GM12878 (cell line): Measurements from ENCODE around the gene BCKDHA. TPM values are rescaled to one million over a fixed set of nuclear protein-coding genes. Genes with fewer than 3 reads are reported as not detected.

Experiments
- ATAC-seq: fragments of 200-7000 bp; cut with Tn5 transposase; 3 replicates; pipeline ENCODE4 v1.9.1; 2020; ENCODE audit warnings: mild to moderate bottlenecking, moderate library complexity
- BruUV-seq: library from RNA; stranded (reverse); fragments of 400-500 nt; replicated peaks from 2 replicates; lab custom pipeline; 2021; lab: Mats Ljungman, UMichigan
- CTCF ChIA-PET: fragments of 300-600 bp; sonication (Branson Sonifier 250); formaldehyde crosslinking; extraction: SDS; loops from one replicate; lab custom pipeline; 2021; ENCODE audit warnings: inconsistent platforms; lab: Yijun Ruan, JAX
- POLR2A ChIA-PET: fragments of 350-600 bp; formaldehyde crosslinking; extraction: SDS; loops from one replicate; lab custom pipeline; 2021; ENCODE audit warnings: inconsistent platforms; lab: Charles Lee
- RAD21 ChIA-PET: fragments of 300-600 bp; sonication (Branson Sonifier 250); formaldehyde crosslinking; loops from one replicate; lab custom pipeline; 2023; ENCODE audit warnings: antibody characterized with exemption; ENCODE audit not compliant: unreplicated experiment; lab: Charles Lee
- SMC1A ChIA-PET: fragments of 300-600 bp; sonication (Branson Sonifier 250); formaldehyde crosslinking; loops from one replicate; lab custom pipeline; 2023; ENCODE audit not compliant: unreplicated experiment, uncharacterized antibody; lab: Charles Lee
- DNase-seq: peaks from one replicate; pipeline ENCODE4 v3.0.0-alpha.2; 2011; ENCODE audit warnings: low read depth, low spot score
- FAIRE-seq: peaks from 3 replicates; lab custom pipeline; 2011; peaks lifted over from hg19 to GRCh38; lab: Jason Lieb, UNC
- H2AFZ ChIP-seq: 2 replicates; pipeline ENCODE4 v1.6.0; 2011; ENCODE audit warnings: low read depth, low read length, control low read depth; ENCODE audit not compliant: control insufficient read depth
- H3K27ac ChIP-seq: 2 replicates; pipeline ENCODE4 v1.5.1; 2011; ENCODE audit warnings: control low read depth; ENCODE audit not compliant: control insufficient read depth, insufficient read depth
- H3K27me3 ChIP-seq, 2 experiments: replicated peaks in 1 of 2; 2 replicates each; pipeline versions ENCODE4 v1.6.0 to v1.6.1; 2011; ENCODE audit warnings: low read length in 1 of 2; ENCODE audit not compliant: control insufficient read depth in 2 of 2, insufficient read depth in 2 of 2
- H3K36me3 ChIP-seq, 2 experiments: 2 replicates each; pipeline ENCODE4 v1.5.1; 2011; ENCODE audit warnings: low read length in 1 of 2; ENCODE audit not compliant: control insufficient read depth in 2 of 2, insufficient read depth in 2 of 2
- H3K4me1 ChIP-seq: 2 replicates; pipeline ENCODE4 v1.6.1; 2011; ENCODE audit warnings: mild to moderate bottlenecking, low read length, moderate library complexity, mixed read lengths; ENCODE audit not compliant: control insufficient read depth, insufficient read depth
- H3K4me2 ChIP-seq: 2 replicates; pipeline ENCODE4 v1.6.0; 2011; ENCODE audit warnings: control low read depth; ENCODE audit not compliant: control insufficient read depth, insufficient read depth
- H3K4me3 ChIP-seq: fragments of 200-600 bp; sonication (generic); 2 replicates; pipeline ENCODE4 v1.5.1; 2016
- H3K79me2 ChIP-seq: 2 replicates; pipeline ENCODE4 v1.6.0; 2011; ENCODE audit warnings: low read length; ENCODE audit not compliant: control insufficient read depth, insufficient read depth
- H3K9ac ChIP-seq: 2 replicates; pipeline ENCODE4 v1.8.0; 2011; ENCODE audit warnings: low read length, control low read depth, mixed read lengths; ENCODE audit not compliant: control insufficient read depth, insufficient read depth
- H3K9me3 ChIP-seq: replicated peaks from 3 replicates; pipeline ENCODE4 v1.5.1; 2011; ENCODE audit warnings: mild to moderate bottlenecking, low read length; ENCODE audit not compliant: control insufficient read depth, insufficient read depth
- H4K20me1 ChIP-seq: 2 replicates; pipeline ENCODE4 v1.6.0; 2011; ENCODE audit not compliant: control insufficient read depth, insufficient read depth
- BCLAF1 ChIP-seq: fragments of 450-650 bp; IDR thresholded peaks from 2 replicates; pipeline ENCODE4 v1.6.1; 2017; ENCODE audit warnings: antibody characterized with exemption, mild to moderate bottlenecking, moderate library complexity
- BHLHE40 ChIP-seq, 2 experiments: fragments of 450-650 bp in 1 of 2; IDR thresholded peaks; 2 replicates each; pipeline ENCODE4 v1.6.1; 2011 to 2017; ENCODE audit warnings: low read depth in 2 of 2, borderline replicate concordance in 1 of 2, improper control_type of control experiment in 1 of 2, low read length in 1 of 2, mild to moderate bottlenecking in 1 of 2
- CREM ChIP-seq: IDR thresholded peaks from 2 replicates; pipeline ENCODE4 v1.6.1; 2014; ENCODE audit warnings: antibody characterized with exemption, low read depth
- MXI1 ChIP-seq: fragments of 150-350 bp; IDR thresholded peaks from 2 replicates; pipeline ENCODE4 v1.6.1; 2011; ENCODE audit warnings: low read depth, mild to moderate bottlenecking, inconsistent platforms, low read length, improper control_type of control experiment
- NFXL1 ChIP-seq: fragments of 450-650 bp; IDR thresholded peaks from 2 replicates; pipeline ENCODE4 v1.6.1; 2017; ENCODE audit warnings: antibody characterized with exemption, mild to moderate bottlenecking, borderline replicate concordance
- NR2C1 ChIP-seq: fragments of 450-650 bp; IDR thresholded peaks from 2 replicates; pipeline ENCODE4 v1.6.1; 2017; ENCODE audit warnings: antibody characterized with exemption, mild to moderate bottlenecking, moderate library complexity
- NRF1 ChIP-seq: conservative IDR thresholded peaks from 2 replicates; pipeline ENCODE4 v1.6.1; 2011; ENCODE audit warnings: mild to moderate bottlenecking, low read depth, low read length, improper control_type of control experiment
- PAX8 ChIP-seq: fragments of 450-650 bp; IDR thresholded peaks from 2 replicates; pipeline ENCODE4 v1.6.1; 2017; ENCODE audit warnings: mild to moderate bottlenecking, moderate library complexity
- POLR2AphosphoS5 ChIP-seq: IDR thresholded peaks from 2 replicates; pipeline ENCODE4 v1.6.1; 2011; ENCODE audit warnings: mild to moderate bottlenecking, low read length, inconsistent platforms
- PRDM15 ChIP-seq: fragments of 450-650 bp; formaldehyde crosslinking; IDR thresholded peaks from 2 replicates; pipeline ENCODE4 v1.4.0; 2020; ENCODE audit warnings: mild to moderate bottlenecking, moderate library complexity
- RAD21 ChIP-seq: IDR thresholded peaks from 2 replicates; pipeline ENCODE4 v1.6.1; 2011; ENCODE audit warnings: mild to moderate bottlenecking, low read depth, low read length, moderate library complexity; ENCODE audit not compliant: insufficient read depth
- SREBF2 ChIP-seq: IDR thresholded peaks from 2 replicates; pipeline ENCODE4 v1.6.1; 2012; ENCODE audit warnings: mild to moderate bottlenecking, low read length
- ZBTB11 ChIP-seq: fragments of 450-650 bp; formaldehyde crosslinking; IDR thresholded peaks from 2 replicates; pipeline ENCODE4 v1.5.0; 2022; ENCODE audit warnings: mild to moderate bottlenecking, missing genetic modification characterization
- whole genome bisulfite sequencing: methylation state at CpG from one replicate; pipeline ENCODE4 v1.1.6; 2016; ENCODE audit warnings: low lambda C conversion rate; ENCODE audit not compliant: insufficient replicate concordance, insufficient coverage; ENCODE audit errors: missing lambda C conversion rate; 5-methylcytosine and 5-hydroxymethylcytosine counted together
- in situ Hi-C: fragments of 300-500 bp; cut with MboI; formaldehyde crosslinking; loops from 9 replicates; pipeline ENCODE4 v1.14.3; 2018; ENCODE audit warnings: mixed read lengths
- intact Hi-C: fragments of 100-400 bp; cut with micrococcal nuclease; formaldehyde crosslinking; loops from one replicate; pipeline ENCODE4 v1.14.2; 2022; ENCODE audit not compliant: unreplicated experiment
- polyA plus RNA-seq, 11 experiments: library from polyadenylated mRNA; depleted of rRNA in 4 of 11; unstranded in 6 of 11; stranded (reverse) in 5 of 11; fragments of >200 nt; fragmentation: Nextera tagmentation in 4 of 11; fragmentation: Illumina TruSeq in 1 of 11; extraction: Ambion mirVana in 4 of 11; extraction: Trizol in 1 of 11; gene quantifications; 1 replicate in 1 of 11; 2 replicates in 10 of 11; pipeline versions ENCODE4 v1.2.1 to v1.2.3, GENCODE V29; 2011 to 2016; ENCODE audit warnings: inconsistent platforms in 2 of 11, missing spikeins in 2 of 11, low read depth in 1 of 11
- total RNA-seq, 4 experiments: library from RNA; depleted of rRNA in 3 of 4; stranded (reverse); fragments of >200 nt in 3 of 4; fragmentation: Illumina TruSeq in 1 of 4; extraction: Trizol in 1 of 4; gene quantifications; 2 replicates each; pipeline versions ENCODE4 v1.2.1 to v1.2.3, GENCODE V29; 2013 to 2021

The BCKDHA gene
- total and polyA plus RNA-seq, 10 of the 15 experiments (the other 5 are each of a cell fraction or from before 2014, with no cell fraction given): 9.9 to 107 (median 46.4) TPM

- no peak for TF ChIP-seq NFXL1
Measured at GRCh38 chr19:41428481-41428859, 30.9 kb downstream of the BCKDHA start (continued).

- no peak overlapping the region for H3K4me3 ChIP-seq
- no TSS peak for BruUV-seq
- FAIRE-seq: no peak
- no peak for TF ChIP-seq NR2C1
- TF ChIP-seq NRF1: no peak
- TF ChIP-seq CREM: no peak
- no peak for TF ChIP-seq MXI1
- no peak for TF ChIP-seq POLR2AphosphoS5
- TF ChIP-seq SREBF2: no peak
- no peak for TF ChIP-seq PAX8
- TF ChIP-seq PRDM15 (CRISPR knock-in tag): no peak
- TF ChIP-seq RAD21: no peak
- TF ChIP-seq BHLHE40 (IDR thresholded peaks at IDR 0.05; ENCODE audit: borderline replicate concordance in 1 of 2, low read depth in 2 of 2, low read length in 1 of 2): no peak
- no peak for TF ChIP-seq ZBTB11 (CRISPR knock-in tag)
- no peak for TF ChIP-seq BCLAF1
Measured at GRCh38 chr19:41430922-41431321, 33.3 kb downstream of the BCKDHA start.

More at GRCh38 chr19:41430922-41431321, 33.3 kb downstream of the BCKDHA start:
- WGBS: 100% methylated on average over 6 of the region's 6 CpGs
- ChIA-PET RAD21 (no interaction called here), SMC1A (interaction anchor here (1.0 kb wide), 1 partner anchor 32 kb away, joined by 4 read pairs; no protein-coding TSS in a partner anchor), CTCF (interaction anchor here (0.6 to 1.7 kb wide), 7 partner anchors 8 to 139 kb away, joined by 3 to 7 read pairs (median 3); partner anchors contain the start of genes B9D2 and DMAC2), POLR2A (no interaction called here)
- in situ Hi-C loops (no loop called here), intact Hi-C loops (no loop called here)
- Histone ChIP-seq H3K27me3 (no peaks in the 10 kb centered on the region), H3K4me2 (no peak overlapping the region), H3K4me1 (peaks cover 9% of the 10 kb centered on the region), H3K36me3 (peaks cover 9 to 16% of the 10 kb centered on the region in 2 experiments), H2AFZ (no peak overlapping the region), H3K9ac (no peak overlapping the region), H3K79me2 (no peaks in the 10 kb centered on the region; the same call in 1 of the 2 replicates), H3K9me3 (no peaks in the 10 kb centered on the region), H3K27ac (no peak overlapping the region), H4K20me1 (no peaks in the 10 kb centered on the region; the same call in 1 of the 2 replicates)
- DNase-seq (no peak), ATAC-seq (no peak)
